Measurements from ENCODE around the gene MYADML2. TPM values are rescaled to one million over a fixed set of nuclear protein-coding genes. Genes with fewer than 3 reads are reported as not detected.

The MYADML2 gene
- total RNA-seq, 1 donor from 2014 or later: 1.3 TPM

- DNase-seq (ENCODE audit: low read depth): no peak
Observed at GRCh38 chr17:81912441-81913309, 34.4 kb downstream of the MYADML2 start.

GRCh38 chr17:81911969-81912368 is 35.1 kb downstream of the MYADML2 start:
- DNase-seq (ENCODE audit: low read depth): no peak

- DNase-seq (ENCODE audit: low read depth): peak; percentile 86
Observed at GRCh38 chr17:81911277-81911961, 35.6 kb downstream of the MYADML2 start, which contains the start of gene PCYT2. Gene PCYT2, minus strand, starts transcription at chr17:81911399. Its CDS starts 44 bp downstream, at chr17:81911355.

DNA sequence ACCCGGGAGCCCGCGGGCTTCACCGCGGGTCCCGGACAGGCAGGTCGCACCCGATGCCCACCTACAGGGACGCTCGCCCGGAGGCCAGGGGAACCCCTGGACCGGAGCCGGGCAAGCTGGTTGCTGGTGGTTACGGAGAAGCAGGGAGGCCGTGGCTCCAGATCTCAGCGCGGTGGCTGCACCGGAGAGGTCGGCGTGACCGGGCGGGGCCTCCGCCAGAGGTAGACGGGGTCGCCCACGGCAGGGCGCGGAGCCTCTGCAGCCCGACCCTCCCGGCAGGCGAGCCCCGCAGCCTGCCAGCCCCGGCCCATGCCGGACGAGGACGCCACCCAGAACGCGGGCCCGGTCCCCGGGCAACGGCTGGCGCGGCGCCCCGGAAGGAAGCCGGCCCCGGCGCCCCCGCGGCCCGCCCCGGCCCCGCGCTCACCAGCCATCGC is 36.2 kb downstream of the MYADML2 start:
- DNase-seq (ENCODE audit: low read depth): no peak

DNA sequence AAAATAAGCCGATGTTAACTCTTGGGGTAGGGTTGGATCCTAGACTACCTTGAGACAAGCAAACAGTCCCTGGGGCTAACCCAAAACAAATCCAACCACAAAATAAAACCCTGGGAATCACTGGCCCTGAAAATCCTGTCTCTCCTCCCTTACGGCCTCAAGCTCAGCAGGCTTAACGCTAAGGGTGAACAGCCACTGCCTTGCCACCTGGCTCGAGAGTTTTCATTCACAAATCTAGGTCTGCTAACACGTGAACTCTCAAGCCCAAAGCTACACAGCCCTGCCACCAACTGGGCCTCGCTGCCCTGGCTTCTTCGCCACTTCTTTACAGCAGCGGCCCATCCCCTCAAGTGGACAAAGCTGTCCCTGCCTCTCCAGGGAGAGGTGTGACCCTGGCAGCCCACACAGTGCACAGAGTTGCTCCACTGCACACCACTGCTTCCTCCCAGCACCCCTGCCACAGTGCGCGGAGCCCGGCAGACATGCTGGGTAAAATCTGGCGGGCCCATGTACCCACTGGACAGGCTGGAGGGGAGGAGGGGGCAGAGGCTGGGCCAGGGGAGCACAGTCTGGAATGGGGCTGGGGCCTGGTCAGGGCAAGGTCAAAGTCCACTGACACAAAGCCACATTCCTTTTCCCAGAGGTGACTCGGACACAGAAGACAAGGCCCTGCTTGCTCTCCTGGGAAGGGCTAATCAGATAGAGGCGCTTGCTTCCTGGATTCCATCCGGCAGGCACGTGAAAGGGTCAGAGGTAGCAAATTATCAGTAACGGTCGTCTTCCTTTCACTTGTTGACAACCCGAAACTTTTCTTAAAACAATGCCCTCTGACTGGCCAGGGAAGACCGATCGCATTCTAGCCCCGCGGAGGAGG is 36.8 kb downstream of the MYADML2 start:
- DNase-seq (ENCODE audit: low read depth): no peak

DNA sequence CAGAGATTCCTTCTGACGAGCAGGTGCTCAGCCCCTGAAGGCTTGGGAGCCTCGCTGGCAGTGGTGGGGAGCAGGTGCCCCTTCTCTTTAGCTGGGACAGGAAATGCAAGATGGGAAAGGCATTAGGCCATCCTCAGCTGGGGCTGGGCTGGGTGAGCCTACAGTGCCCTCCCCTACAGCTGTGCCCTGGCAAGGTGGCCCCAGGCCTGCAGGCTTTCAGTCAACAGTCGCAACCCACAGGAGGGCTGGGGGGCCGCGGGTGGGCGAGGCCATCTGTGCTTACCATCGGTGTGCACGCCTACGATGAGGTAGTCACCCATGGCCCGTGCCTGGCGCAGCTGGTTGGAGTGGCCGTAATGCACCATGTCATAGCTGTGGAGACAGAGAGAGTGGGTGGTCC is 37.8 kb downstream of the MYADML2 start:
- no peak for DNase-seq (ENCODE audit: low read depth)

DNA sequence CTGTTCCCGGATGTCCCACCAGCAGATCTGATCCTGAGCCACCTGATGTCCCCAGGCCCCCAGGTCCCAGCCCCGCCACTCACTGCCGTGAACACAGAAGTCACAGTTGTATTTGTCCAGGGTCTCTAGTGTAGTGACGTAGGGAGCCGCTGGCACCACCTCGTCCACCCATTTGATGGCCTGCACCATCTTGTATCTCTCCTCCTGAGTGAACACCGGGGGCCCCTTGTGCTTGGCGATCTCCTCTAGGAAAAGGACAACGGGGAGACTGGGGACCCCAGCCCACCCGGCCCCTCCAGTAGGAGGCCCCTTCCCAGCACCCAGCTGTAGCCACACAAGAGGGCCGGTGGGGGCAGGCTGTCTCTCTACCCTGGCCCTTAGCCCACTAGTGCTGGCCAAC is 38.2 kb downstream of the MYADML2 start:
- no peak for DNase-seq (ENCODE audit: low read depth)

DNA sequence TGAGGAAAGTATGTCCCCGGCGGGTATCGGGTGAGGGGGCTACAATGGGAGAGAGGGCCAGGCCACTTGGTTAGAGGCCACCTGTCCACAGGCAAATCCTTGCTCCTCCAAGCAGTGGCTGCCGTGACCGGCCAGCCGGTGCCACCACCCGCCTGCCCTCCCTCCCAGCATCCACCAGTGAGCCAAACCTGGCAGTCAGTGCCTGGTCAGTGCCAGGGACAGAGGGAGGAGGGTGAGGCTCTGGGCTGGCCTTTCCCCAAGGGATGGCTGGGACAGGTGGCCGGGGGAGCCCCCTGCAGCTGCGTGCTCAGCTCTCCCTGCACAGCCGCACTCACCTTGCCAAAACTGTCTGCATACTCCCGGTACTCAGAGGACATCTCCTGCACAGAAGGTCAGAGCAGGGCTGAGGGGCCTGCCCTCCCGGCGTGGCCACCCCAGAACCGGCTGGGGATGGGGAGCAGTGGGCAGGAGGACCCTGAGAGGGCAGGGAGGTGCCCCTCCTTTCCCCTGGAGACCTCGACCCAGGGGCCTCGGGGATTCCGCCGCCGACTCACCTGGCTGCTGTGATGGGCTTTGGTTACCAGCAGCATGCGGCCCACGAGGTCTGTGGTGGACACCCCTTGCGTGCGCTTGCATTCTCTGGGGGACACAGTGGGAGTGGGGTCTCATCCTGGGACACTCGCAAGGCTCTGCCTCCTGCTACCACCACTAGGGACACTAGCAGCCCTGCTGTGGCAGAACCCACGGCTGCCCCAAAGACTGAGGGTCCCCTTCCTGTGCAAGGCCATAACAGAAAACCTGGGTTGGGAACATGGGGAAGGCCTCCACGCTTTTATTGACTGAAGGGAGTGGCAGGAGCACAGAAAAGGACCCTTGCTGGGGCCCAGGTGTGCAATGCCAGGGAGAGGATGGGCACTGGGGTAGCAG is 39.6 kb downstream of the MYADML2 start:
- no peak for DNase-seq (ENCODE audit: low read depth)

DNA sequence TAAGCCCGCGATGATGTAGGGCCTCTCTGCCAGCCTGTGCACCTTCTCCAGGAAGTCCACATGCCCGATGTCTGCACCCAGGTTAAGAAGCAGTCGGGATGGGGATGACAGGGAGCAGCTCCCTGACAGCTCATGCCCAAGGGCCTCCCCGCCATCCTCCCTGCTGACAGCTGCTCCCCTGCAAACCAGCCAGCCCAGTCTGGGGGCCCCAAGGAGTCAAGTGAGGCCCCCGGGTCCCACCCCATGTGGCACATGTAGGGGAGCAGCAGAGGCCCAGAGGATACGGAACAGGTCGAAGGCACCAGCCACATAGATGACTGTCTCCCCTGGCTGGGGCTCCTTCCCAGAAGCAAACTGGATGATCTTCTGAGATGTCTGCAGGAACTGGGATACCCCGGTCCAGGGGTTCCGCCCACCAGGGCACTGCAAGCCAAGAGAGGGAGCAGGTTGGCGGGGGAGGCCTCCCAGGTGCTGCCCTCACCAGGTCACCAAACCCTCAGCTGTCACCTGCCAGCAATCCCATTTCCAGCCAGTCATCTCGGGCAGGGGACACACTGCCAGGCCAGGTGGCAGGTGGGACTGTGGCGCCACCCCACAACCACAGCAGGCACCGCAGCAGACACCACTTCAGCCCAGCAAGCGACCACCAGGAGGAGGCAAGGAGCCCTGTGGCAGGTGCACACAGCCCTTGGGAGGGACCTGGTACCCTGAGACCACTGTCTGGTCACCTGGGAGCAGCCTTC is 40.4 kb downstream of the MYADML2 start:
- DNase-seq (ENCODE audit: low read depth): no peak

DNA sequence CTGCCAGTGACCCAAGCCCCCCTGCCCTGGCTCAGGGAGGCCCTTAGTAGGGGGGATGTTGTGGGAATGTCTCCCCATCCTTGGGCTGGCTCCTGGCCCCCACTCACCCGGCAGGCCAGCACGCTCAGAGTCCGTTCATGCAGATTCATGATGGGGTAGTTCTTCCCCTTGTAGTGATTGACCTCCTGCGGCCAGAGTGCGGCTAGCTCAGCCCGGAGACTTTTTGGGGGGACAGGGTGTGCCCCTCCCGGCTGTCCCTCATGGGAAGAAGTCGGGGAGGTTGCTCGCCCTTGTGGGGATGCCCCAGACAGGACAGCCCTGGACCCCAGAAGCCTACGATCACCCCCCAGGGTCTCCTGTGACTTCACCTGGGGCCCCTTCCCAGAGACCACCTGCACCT is 41.0 kb downstream of the MYADML2 start:
- DNase-seq (ENCODE audit: low read depth): no peak

GRCh38 chr17:81905424-81905875 is 41.6 kb downstream of the MYADML2 start:
- no peak for DNase-seq (ENCODE audit: low read depth)

- DNase-seq (ENCODE audit: low read depth): no peak
Observed at GRCh38 chr17:81904600-81905423, 42.2 kb downstream of the MYADML2 start.

GRCh38 chr17:81903896-81904599 is 43.0 kb downstream of the MYADML2 start:
- no peak for DNase-seq (ENCODE audit: low read depth)

GRCh38 chr17:81903415-81903831 is 43.6 kb downstream of the MYADML2 start:
- no peak for DNase-seq (ENCODE audit: low read depth)

GRCh38 chr17:81902653-81903414 is 44.2 kb downstream of the MYADML2 start:
- DNase-seq (ENCODE audit: low read depth): no peak

DNA sequence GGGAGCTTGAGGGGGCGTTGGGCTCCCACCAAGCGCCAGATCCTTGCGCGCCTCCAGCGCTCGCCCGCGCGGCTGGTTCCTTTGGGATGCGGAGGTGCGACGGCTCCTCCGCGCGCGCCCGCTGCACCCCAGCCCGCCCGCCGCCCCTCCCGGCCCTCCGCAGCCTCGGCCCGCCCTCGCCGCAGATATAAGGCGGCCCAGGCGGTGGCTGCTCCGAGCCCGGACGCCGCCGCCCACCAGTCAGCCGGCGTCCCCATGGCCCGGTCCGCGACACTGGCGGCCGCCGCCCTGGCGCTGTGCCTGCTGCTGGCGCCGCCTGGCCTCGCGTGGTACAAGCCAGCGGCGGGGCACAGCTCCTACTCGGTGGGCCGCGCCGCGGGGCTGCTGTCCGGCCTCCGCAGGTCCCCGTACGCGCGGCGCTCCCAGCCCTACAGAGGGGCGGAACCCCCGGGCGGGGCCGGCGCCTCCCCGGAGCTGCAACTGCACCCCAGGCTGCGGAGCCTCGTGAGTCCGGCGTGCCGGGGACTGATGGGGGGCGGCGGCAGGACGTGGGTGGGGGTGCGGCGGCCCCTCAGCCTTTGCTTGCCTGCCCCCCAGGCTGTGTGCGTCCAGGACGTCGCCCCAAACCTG is 44.9 kb downstream of the MYADML2 start, which contains the start of gene NPB:
Gene NPB (plus strand): TSS at position 216 of the 630 bp plus-strand sequence. CDS start 40 bp downstream, at position 256.
- DNase-seq (ENCODE audit: low read depth): peak; percentile 24
